ENCODE results near the gene TAOK3. TPM values are rescaled to one million over a fixed set of nuclear protein-coding genes. Genes with fewer than 3 reads are reported as not detected.

The TAOK3 gene
- total and polyA plus RNA-seq, 2 donors (not counting 1 experiment from before 2014, with no cell fraction given), result 30.0 to 80.4 TPM

GRCh38 chr12:118150625-118151024 lies 222.1 kb downstream of the TAOK3 start:
- ChIA-PET CTCF (interaction anchor here (1.4 kb wide), 1 partner anchor 33 kb away, joined by 3 read pairs; no protein-coding TSS in a partner anchor), POLR2A (no interaction called here)
- Histone ChIP-seq H3K9me3 (ENCODE audit: control extremely low read depth in 1 of 3, control insufficient read depth in 2 of 3, insufficient read depth in 1 of 3, low read length in 2 of 3) (no peaks in the 10 kb centered on the region), H4K20me1 (ENCODE audit: control insufficient read depth, insufficient read depth, low read length, poor library complexity, severe bottlenecking) (no peaks in the 10 kb centered on the region), H3K36me3 (replicated peaks in 1 of 2; ENCODE audit: control extremely low read depth in 1 of 2, control insufficient read depth in 1 of 2, extremely low read depth in 1 of 2, insufficient read depth in 2 of 2, low read length in 1 of 2) (peaks cover 6 to 20% of the 10 kb centered on the region in 2 experiments), H3K79me2 (ENCODE audit: control insufficient read depth, insufficient read depth, low read length) (no peaks in the 10 kb centered on the region), H3K9ac (ENCODE audit: low read length) (no peak overlapping the region), H2AFZ (ENCODE audit: insufficient read depth, low read depth, low read length, poor library complexity, severe bottlenecking) (no peak overlapping the region), H3K4me2 (replicated peaks; ENCODE audit: low read depth, low read length, poor library complexity, severe bottlenecking) (no peak overlapping the region), H3K27ac (ENCODE audit: low read length in 2 of 2) (no peak overlapping the region), H3K4me3 (ENCODE audit: control extremely low read depth in 1 of 5, extremely low read depth in 1 of 5, insufficient read depth in 1 of 5, low read depth in 2 of 5, low read length in 4 of 5) (no peak overlapping the region), H3K4me1 (ENCODE audit: control insufficient read depth in 2 of 2, insufficient read depth in 2 of 2, low read length in 2 of 2) (no peaks in the 10 kb centered on the region), H3K27me3 (replicated peaks in 1 of 4; ENCODE audit: control extremely low read depth in 1 of 4, control insufficient read depth in 3 of 4, insufficient read depth in 4 of 4, low read length in 3 of 4) (no peaks in the 10 kb centered on the region)
- ATAC-seq (ENCODE audit: low read depth) (no peak), DNase-seq (no peak)
- no peak overlapping the region for H3K27ac Mint-ChIP-seq
- H3K9me3 Mint-ChIP-seq (ENCODE audit: insufficient read depth), result no peaks in the 10 kb centered on the region
- H3K4me1 Mint-ChIP-seq, result no peaks in the 10 kb centered on the region
- H3K27me3 Mint-ChIP-seq, result no peaks in the 10 kb centered on the region
- TF ChIP-seq, protein P1, sequence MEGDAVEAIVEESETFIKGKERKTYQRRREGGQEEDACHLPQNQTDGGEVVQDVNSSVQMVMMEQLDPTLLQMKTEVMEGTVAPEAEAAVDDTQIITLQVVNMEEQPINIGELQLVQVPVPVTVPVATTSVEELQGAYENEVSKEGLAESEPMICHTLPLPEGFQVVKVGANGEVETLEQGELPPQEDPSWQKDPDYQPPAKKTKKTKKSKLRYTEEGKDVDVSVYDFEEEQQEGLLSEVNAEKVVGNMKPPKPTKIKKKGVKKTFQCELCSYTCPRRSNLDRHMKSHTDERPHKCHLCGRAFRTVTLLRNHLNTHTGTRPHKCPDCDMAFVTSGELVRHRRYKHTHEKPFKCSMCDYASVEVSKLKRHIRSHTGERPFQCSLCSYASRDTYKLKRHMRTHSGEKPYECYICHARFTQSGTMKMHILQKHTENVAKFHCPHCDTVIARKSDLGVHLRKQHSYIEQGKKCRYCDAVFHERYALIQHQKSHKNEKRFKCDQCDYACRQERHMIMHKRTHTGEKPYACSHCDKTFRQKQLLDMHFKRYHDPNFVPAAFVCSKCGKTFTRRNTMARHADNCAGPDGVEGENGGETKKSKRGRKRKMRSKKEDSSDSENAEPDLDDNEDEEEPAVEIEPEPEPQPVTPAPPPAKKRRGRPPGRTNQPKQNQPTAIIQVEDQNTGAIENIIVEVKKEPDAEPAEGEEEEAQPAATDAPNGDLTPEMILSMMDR (IDR thresholded peaks at IDR 0.05), result no peak
- TF ChIP-seq EZH2 (IDR thresholded peaks at IDR 0.05; ENCODE audit: borderline replicate concordance, insufficient read depth, low read depth, low read length, poor library complexity, severe bottlenecking), result no peak
- 96% methylated on average over 3 of the region's 7 CpGs for WGBS (ENCODE audit: insufficient coverage)
- intact Hi-C loops (cut with micrococcal nuclease), result no loop called here
- H3K4me3 Mint-ChIP-seq, result no peak overlapping the region

- TF ChIP-seq, protein P1 (IDR thresholded peaks at IDR 0.05), result no peak
- no peak for TF ChIP-seq EZH2 (IDR thresholded peaks at IDR 0.05; ENCODE audit: borderline replicate concordance, insufficient read depth, low read depth, low read length, poor library complexity, severe bottlenecking)
- H3K4me1 Mint-ChIP-seq, result peaks cover 6% of the 10 kb centered on the region
- no peaks in the 10 kb centered on the region for H3K27me3 Mint-ChIP-seq
- H3K4me2 ChIP-seq (replicated peaks; ENCODE audit: low read depth, low read length, poor library complexity, severe bottlenecking), result no peak overlapping the region
- H3K9me3 Mint-ChIP-seq (ENCODE audit: insufficient read depth), result no peaks in the 10 kb centered on the region
- H3K4me3 Mint-ChIP-seq, result no peak overlapping the region
- no peak overlapping the region for H3K27ac ChIP-seq (ENCODE audit: low read length in 2 of 2)
- no peak for ATAC-seq (ENCODE audit: low read depth)
- ChIA-PET CTCF (no interaction called here), POLR2A (no interaction called here)
- H3K27me3 ChIP-seq (replicated peaks in 1 of 4; ENCODE audit: control extremely low read depth in 1 of 4, control insufficient read depth in 3 of 4, insufficient read depth in 4 of 4, low read length in 3 of 4), result no peaks in the 10 kb centered on the region
- peaks cover 5 to 33% of the 10 kb centered on the region in 2 experiments for H3K36me3 ChIP-seq (replicated peaks in 1 of 2; ENCODE audit: control extremely low read depth in 1 of 2, control insufficient read depth in 1 of 2, extremely low read depth in 1 of 2, insufficient read depth in 2 of 2, low read length in 1 of 2)
- H2AFZ ChIP-seq (ENCODE audit: insufficient read depth, low read depth, low read length, poor library complexity, severe bottlenecking), result no peak overlapping the region
- intact Hi-C loops (cut with micrococcal nuclease), result no loop called here
- no peaks in the 10 kb centered on the region for H3K79me2 ChIP-seq (ENCODE audit: control insufficient read depth, insufficient read depth, low read length)
- H4K20me1 ChIP-seq (ENCODE audit: control insufficient read depth, insufficient read depth, low read length, poor library complexity, severe bottlenecking), result no peaks in the 10 kb centered on the region
- no peak overlapping the region for H3K27ac Mint-ChIP-seq
- no CpG with 5 or more reads among the region's 5 CpGs for WGBS (ENCODE audit: insufficient coverage)
- no peaks in the 10 kb centered on the region for H3K9me3 ChIP-seq (ENCODE audit: control extremely low read depth in 1 of 3, control insufficient read depth in 2 of 3, insufficient read depth in 1 of 3, low read length in 2 of 3)
- no peak overlapping the region for H3K9ac ChIP-seq (ENCODE audit: low read length)
- no peak for DNase-seq
- H3K4me3 ChIP-seq (ENCODE audit: control extremely low read depth in 1 of 5, extremely low read depth in 1 of 5, insufficient read depth in 1 of 5, low read depth in 2 of 5, low read length in 4 of 5), result no peak overlapping the region
- no peaks in the 10 kb centered on the region for H3K4me1 ChIP-seq (ENCODE audit: control insufficient read depth in 2 of 2, insufficient read depth in 2 of 2, low read length in 2 of 2)
These were observed 224.4 kb downstream of the TAOK3 start for GRCh38 chr12:118148287-118148686.

Data from B cell (primary cell).